DOHH2 (cell line): Measurements from ENCODE around the gene XAF1.

Experiments
- H3F3A ChIP-seq: fragments of 200-600 bp; sonication (generic), shearing (Covaris generic); 2 replicates; pipeline ENCODE4 v1.6.0; 2016; ENCODE audit warnings: antibody characterized with exemption, mild to moderate bottlenecking; ENCODE audit not compliant: control insufficient read depth, insufficient read depth
- H3K27ac ChIP-seq: fragments of 200-600 bp; sonication (generic); 2 replicates; pipeline ENCODE4 v1.5.1; 2014; ENCODE audit warnings: low read depth, mild to moderate bottlenecking, low read length, moderate library complexity
- H3K27me3 ChIP-seq: fragments of 200-600 bp; sonication (generic); 2 replicates; pipeline ENCODE4 v1.6.1; 2014; ENCODE audit warnings: mild to moderate bottlenecking, low read length, mixed read lengths; ENCODE audit not compliant: control insufficient read depth
- H3K36me3 ChIP-seq: fragments of 200-600 bp; sonication (generic); 2 replicates; pipeline ENCODE4 v1.6.1; 2014; ENCODE audit warnings: mild to moderate bottlenecking, low read length, moderate library complexity, mixed read lengths; ENCODE audit not compliant: control insufficient read depth
- H3K4me1 ChIP-seq: fragments of 200-600 bp; sonication (generic); 2 replicates; pipeline ENCODE4 v1.6.1; 2014; ENCODE audit warnings: mild to moderate bottlenecking, low read length, mixed read lengths; ENCODE audit not compliant: control insufficient read depth
- H3K4me2 ChIP-seq: fragments of 200-600 bp; sonication (generic); 2 replicates; pipeline ENCODE4 v1.6.0; 2014; ENCODE audit warnings: mild to moderate bottlenecking, low read length, moderate library complexity
- H3K4me3 ChIP-seq: fragments of 200-600 bp; sonication (generic); 2 replicates; pipeline ENCODE4 v1.5.1; 2014; ENCODE audit warnings: mild to moderate bottlenecking, low read length, mixed read lengths
- H3K79me2 ChIP-seq: fragments of 200-600 bp; sonication (generic); 2 replicates; pipeline ENCODE4 v1.6.1; 2014; ENCODE audit warnings: mild to moderate bottlenecking, low read length, mixed read lengths; ENCODE audit not compliant: control insufficient read depth
- H3K9me2 ChIP-seq: fragments of 200-600 bp; sonication (generic); replicated peaks from 2 replicates; pipeline ENCODE4 v1.6.1; 2014; ENCODE audit warnings: mild to moderate bottlenecking, low read length, mixed read lengths; ENCODE audit not compliant: control insufficient read depth
- H3K9me3 ChIP-seq: fragments of 200-600 bp; sonication (generic); 2 replicates; pipeline ENCODE4 v1.6.1; 2014; ENCODE audit warnings: antibody characterized with exemption, low read length, mixed read lengths; ENCODE audit not compliant: control insufficient read depth, insufficient read depth
- H4K20me1 ChIP-seq: fragments of 200-600 bp; sonication (generic); 2 replicates; pipeline ENCODE4 v1.6.0; 2014; ENCODE audit warnings: low read depth, mild to moderate bottlenecking, antibody characterized with exemption, low read length, moderate library complexity; ENCODE audit not compliant: control insufficient read depth, insufficient read depth
- CTCF ChIP-seq: fragments of 200-600 bp; sonication (generic); IDR thresholded peaks from one replicate; pipeline ENCODE4 v1.5.1; 2014; ENCODE audit warnings: antibody characterized with exemption, mild to moderate bottlenecking, low read depth, low read length; ENCODE audit not compliant: poor library complexity, severe bottlenecking
- EZH2phosphoT487 ChIP-seq: fragments of 200-600 bp; sonication (generic); IDR thresholded peaks from 2 replicates; pipeline ENCODE4 v1.6.1; 2017; ENCODE audit warnings: borderline replicate concordance, mild to moderate bottlenecking, antibody characterized with exemption, low read length, moderate library complexity, mixed read lengths

The XAF1 gene

GRCh38 chr17:6713130-6713917, 42.5 kb upstream of the XAF1 start, which contains the start of gene SLC13A5:
SLC13A5 (minus strand) TSS chr17:6713369; CDS start chr17:6713333, 36 bp downstream.
- H3K4me3 ChIP-seq: no peak within 1 kb of the TSS
- no peaks in the 10 kb centered on the region for H3F3A ChIP-seq
- H3K9me3 ChIP-seq: no peaks in the 10 kb centered on the region
- H3K9me2 ChIP-seq: no peaks in the 10 kb centered on the region
- no peak within 1 kb of the TSS for H3K27ac ChIP-seq
- H3K79me2 ChIP-seq: no peaks in the 10 kb centered on the region
- H3K4me2 ChIP-seq: no peak within 1 kb of the TSS
- TF ChIP-seq EZH2phosphoT487 (no peak), CTCF (no peak)
- H4K20me1 ChIP-seq: no peaks in the 10 kb centered on the region
- H3K27me3 ChIP-seq: no peaks in the 10 kb centered on the region; the same call in 1 of the 2 replicates
- no peaks in the 10 kb centered on the region for H3K36me3 ChIP-seq
- H3K4me1 ChIP-seq: no peaks in the 10 kb centered on the region

GRCh38 chr17:6713918-6714271, 42.0 kb upstream of the XAF1 start:
- H3F3A ChIP-seq: no peaks in the 10 kb centered on the region
- H4K20me1 ChIP-seq: no peaks in the 10 kb centered on the region
- H3K27me3 ChIP-seq: no peaks in the 10 kb centered on the region; the same call in 1 of the 2 replicates
- no peaks in the 10 kb centered on the region for H3K4me1 ChIP-seq
- H3K4me2 ChIP-seq: no peak overlapping the region
- H3K9me2 ChIP-seq: no peaks in the 10 kb centered on the region
- no peaks in the 10 kb centered on the region for H3K36me3 ChIP-seq
- no peaks in the 10 kb centered on the region for H3K79me2 ChIP-seq
- TF ChIP-seq CTCF (no peak), EZH2phosphoT487 (no peak)
- H3K9me3 ChIP-seq: no peaks in the 10 kb centered on the region
- no peak overlapping the region for H3K4me3 ChIP-seq
- H3K27ac ChIP-seq: no peak overlapping the region

- H3K4me1 ChIP-seq: no peaks in the 10 kb centered on the region
- H4K20me1 ChIP-seq: no peaks in the 10 kb centered on the region
- no peaks in the 10 kb centered on the region; the same call in 1 of the 2 replicates for H3K27me3 ChIP-seq
- H3K79me2 ChIP-seq: no peaks in the 10 kb centered on the region
- H3K4me2 ChIP-seq: no peak overlapping the region
- H3K9me2 ChIP-seq: no peaks in the 10 kb centered on the region
- no peaks in the 10 kb centered on the region for H3K9me3 ChIP-seq
- TF ChIP-seq CTCF: no peak
- TF ChIP-seq EZH2phosphoT487: no peak
- no peaks in the 10 kb centered on the region for H3F3A ChIP-seq
- H3K36me3 ChIP-seq: no peaks in the 10 kb centered on the region
- H3K27ac ChIP-seq: no peak overlapping the region
- no peak overlapping the region for H3K4me3 ChIP-seq
These were observed 41.5 kb upstream of the XAF1 start for GRCh38 chr17:6714315-6714874.
